ENCODE data around the gene B4GALT1.

Gene B4GALT1

GRCh38 chr9:33137781-33138264 is 29.3 kb downstream of the B4GALT1 start:
- DNase-seq, result no peak

GRCh38 chr9:33136721-33137670 is 30.1 kb downstream of the B4GALT1 start:
- no peak for DNase-seq

- DNase-seq, result no peak
Measured at GRCh38 chr9:33135470-33135958, 31.6 kb downstream of the B4GALT1 start.

GRCh38 chr9:33135031-33135461 is 32.1 kb downstream of the B4GALT1 start:
- no peak for DNase-seq

- DNase-seq, result no peak
Measured at GRCh38 chr9:33133186-33133585, 34.0 kb downstream of the B4GALT1 start.

GRCh38 chr9:33131790-33132772 is 35.1 kb downstream of the B4GALT1 start:
- DNase-seq, result no peak

- DNase-seq, result peak; percentile 50
Measured at GRCh38 chr9:33130961-33131789, 36.0 kb downstream of the B4GALT1 start.

- DNase-seq, result no peak
Measured at GRCh38 chr9:33129886-33130881, 37.0 kb downstream of the B4GALT1 start.

- no peak for DNase-seq
Measured at GRCh38 chr9:33129251-33129885, 37.8 kb downstream of the B4GALT1 start.

GRCh38 chr9:33128570-33128969 is 38.6 kb downstream of the B4GALT1 start:
- DNase-seq, result no peak

- DNase-seq, result no peak
Measured at GRCh38 chr9:33127881-33128280, 39.3 kb downstream of the B4GALT1 start.

GRCh38 chr9:33125871-33126823 is 41.0 kb downstream of the B4GALT1 start:
- DNase-seq, result no peak

- DNase-seq, result no peak
Measured at GRCh38 chr9:33125461-33125860, 41.7 kb downstream of the B4GALT1 start.

- DNase-seq, result no peak
Measured at GRCh38 chr9:33124751-33125381, 42.3 kb downstream of the B4GALT1 start.

- DNase-seq, result no peak
Measured at GRCh38 chr9:33124046-33124445, 43.1 kb downstream of the B4GALT1 start.

GRCh38 chr9:33123407-33124031 is 43.6 kb downstream of the B4GALT1 start:
- DNase-seq, result no peak

- DNase-seq, result no peak
Measured at GRCh38 chr9:33120620-33121019, 46.5 kb downstream of the B4GALT1 start.

GRCh38 chr9:33117796-33118195 is 49.3 kb downstream of the B4GALT1 start:
- no peak for DNase-seq

Data from NCI-H524 treated with DMSO at 0.1 percent for 48 hours (cell line).